Measurements from ENCODE around the gene CABLES2.

DNA sequence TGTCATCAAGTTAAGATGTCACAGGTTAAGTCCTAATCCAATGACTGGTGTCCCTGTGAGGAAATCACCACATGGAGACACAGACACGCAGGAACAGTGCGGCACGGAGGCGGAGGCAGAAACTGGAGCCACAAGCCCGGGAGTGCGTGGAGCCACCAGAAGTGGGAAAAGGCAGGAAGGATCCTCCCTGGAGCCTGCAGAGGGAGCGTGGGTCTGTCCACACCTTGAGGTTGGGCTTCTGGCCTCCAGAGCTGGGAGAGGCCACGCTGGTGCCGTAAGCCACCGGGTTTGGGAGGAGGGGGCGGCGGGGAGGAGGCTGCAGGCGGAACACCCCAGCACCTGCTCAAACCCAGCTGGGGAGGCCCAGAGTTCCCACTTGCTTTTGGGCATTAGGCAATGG, 3.8 kb downstream of the CABLES2 start:
- TF ChIP-seq, protein P1, sequence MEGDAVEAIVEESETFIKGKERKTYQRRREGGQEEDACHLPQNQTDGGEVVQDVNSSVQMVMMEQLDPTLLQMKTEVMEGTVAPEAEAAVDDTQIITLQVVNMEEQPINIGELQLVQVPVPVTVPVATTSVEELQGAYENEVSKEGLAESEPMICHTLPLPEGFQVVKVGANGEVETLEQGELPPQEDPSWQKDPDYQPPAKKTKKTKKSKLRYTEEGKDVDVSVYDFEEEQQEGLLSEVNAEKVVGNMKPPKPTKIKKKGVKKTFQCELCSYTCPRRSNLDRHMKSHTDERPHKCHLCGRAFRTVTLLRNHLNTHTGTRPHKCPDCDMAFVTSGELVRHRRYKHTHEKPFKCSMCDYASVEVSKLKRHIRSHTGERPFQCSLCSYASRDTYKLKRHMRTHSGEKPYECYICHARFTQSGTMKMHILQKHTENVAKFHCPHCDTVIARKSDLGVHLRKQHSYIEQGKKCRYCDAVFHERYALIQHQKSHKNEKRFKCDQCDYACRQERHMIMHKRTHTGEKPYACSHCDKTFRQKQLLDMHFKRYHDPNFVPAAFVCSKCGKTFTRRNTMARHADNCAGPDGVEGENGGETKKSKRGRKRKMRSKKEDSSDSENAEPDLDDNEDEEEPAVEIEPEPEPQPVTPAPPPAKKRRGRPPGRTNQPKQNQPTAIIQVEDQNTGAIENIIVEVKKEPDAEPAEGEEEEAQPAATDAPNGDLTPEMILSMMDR (conservative IDR thresholded peaks at IDR 0.05 in 1 of 2, IDR thresholded peaks at IDR 0.05 in 1 of 2; ENCODE audit: extremely low read depth in 1 of 2, insufficient read depth in 1 of 2, low read depth in 1 of 2, low read length in 2 of 2), result no peak
- no peak for TF ChIP-seq EZH2 (IDR thresholded peaks at IDR 0.05; ENCODE audit: borderline replicate concordance, low read length)
